CD4-positive, alpha-beta memory T cell (primary cell): ENCODE measurements around the gene MTCL1. TPM values are rescaled to one million over a fixed set of nuclear protein-coding genes. Genes with fewer than 3 reads are reported as not detected.
A peak's percentile ranks its signal among the peaks of the same experiment; 100 is the strongest.

Experiments
- CTCF ChIA-PET: fragments of 350-600 bp; sonication (Branson Sonifier 250); formaldehyde crosslinking; loops from one replicate; lab custom pipeline; 2021; ENCODE audit warnings: inconsistent platforms; ENCODE audit not compliant: partially characterized antibody; lab: Charles Lee
- POLR2A ChIA-PET: fragments of 350-600 bp; sonication (Branson Sonifier 250); formaldehyde crosslinking; loops from one replicate; lab custom pipeline; 2021; ENCODE audit not compliant: partially characterized antibody; lab: Charles Lee
- DNase-seq, 5 donors: peaks; one replicate each; pipeline versions ENCODE4 v3.0.0 to v3.0.0-alpha.2; 2020 to 2022; ENCODE audit warnings: mixed read lengths in 1 of 5
- H3K27ac ChIP-seq: one replicate; pipeline ENCODE4 v1.7.0; 2013; ENCODE audit warnings: low read depth, low read length
- H3K27me3 ChIP-seq: 2 replicates; pipeline ENCODE4 v1.7.0; 2013; ENCODE audit warnings: mild to moderate bottlenecking, low read length, moderate library complexity; ENCODE audit not compliant: insufficient read depth
- H3K36me3 ChIP-seq: 2 replicates; pipeline ENCODE4 v1.7.0; 2013; ENCODE audit warnings: mild to moderate bottlenecking, low read length, moderate library complexity; ENCODE audit not compliant: insufficient read depth
- H3K4me1 ChIP-seq: 2 replicates; pipeline ENCODE4 v1.7.0; 2013; ENCODE audit warnings: mild to moderate bottlenecking, low read length, moderate library complexity; ENCODE audit not compliant: insufficient read depth
- H3K4me3 ChIP-seq, 2 donors: one replicate each; pipeline ENCODE4 v1.7.0; 2013; ENCODE audit warnings: low read length in 2 of 2, mild to moderate bottlenecking in 1 of 2
- H3K9me3 ChIP-seq, 2 donors: one replicate each; pipeline ENCODE4 v1.7.0; 2013; ENCODE audit warnings: low read length in 2 of 2, control low read depth in 1 of 2; ENCODE audit not compliant: control insufficient read depth in 1 of 2
- H3K27ac Mint-ChIP-seq, 7 donors: one replicate each; pipeline ENCODE4 v1.8.0; 2020 to 2021; ENCODE audit warnings: mixed read lengths in 7 of 7, mild to moderate bottlenecking in 6 of 7, inconsistent platforms in 3 of 7, moderate library complexity in 3 of 7
- H3K27me3 Mint-ChIP-seq, 2 donors: one replicate each; pipeline ENCODE4 v1.8.0; 2020 to 2021; ENCODE audit warnings: mixed read lengths in 2 of 2
- H3K36me3 Mint-ChIP-seq, 2 donors: one replicate each; pipeline ENCODE4 v1.8.0; 2020 to 2021; ENCODE audit warnings: mixed read lengths in 2 of 2, inconsistent platforms in 1 of 2, mild to moderate bottlenecking in 1 of 2
- H3K4me1 Mint-ChIP-seq, 4 donors: one replicate each; pipeline ENCODE4 v1.8.0; 2020 to 2021; ENCODE audit warnings: mixed read lengths in 4 of 4, mild to moderate bottlenecking in 1 of 4
- H3K4me3 Mint-ChIP-seq, 8 donors: one replicate each; pipeline ENCODE4 v1.8.0; 2020 to 2021; ENCODE audit warnings: mixed read lengths in 8 of 8, mild to moderate bottlenecking in 7 of 8, moderate library complexity in 6 of 8, inconsistent platforms in 3 of 8
- H3K9me3 Mint-ChIP-seq, 8 donors: one replicate each; pipeline ENCODE4 v1.8.0; 2020 to 2021; ENCODE audit warnings: mixed read lengths in 8 of 8, mild to moderate bottlenecking in 5 of 8, inconsistent platforms in 3 of 8, moderate library complexity in 1 of 8
- intact Hi-C: fragments of 100-400 bp; cut with micrococcal nuclease; formaldehyde crosslinking; loops from one replicate; pipeline ENCODE4 v1.15.1; 2023
- polyA plus RNA-seq, 2 donors: library from polyadenylated mRNA; unstranded; fragments of 300-500 nt; fragmentation: Illumina TruSeq; gene quantifications; one replicate each; pipeline ENCODE4 v1.2.3, GENCODE V29; 2021
- total RNA-seq, 2 experiments: library from RNA; stranded (reverse); gene quantifications; one replicate each; pipeline ENCODE4 v1.2.3, GENCODE V29; 2021

Gene MTCL1
- total and polyA plus RNA-seq, 4 experiments from 2014 or later: 0.29 to 0.36 TPM; not detected in 2

- Histone ChIP-seq H3K36me3 (no peaks in the 10 kb centered on the region), H3K9me3 (no peaks in the 10 kb centered on the region), H3K27me3 (peaks cover 29% of the 10 kb centered on the region), H3K27ac (no peak overlapping the region), H3K4me1 (peaks cover 26% of the 10 kb centered on the region), H3K4me3 (peak overlapping the region in 1 of 2 donors; percentile 19)
- Mint-ChIP-seq H3K9me3 (peaks cover 0 to 3% (median 0%) of the 10 kb centered on the region in 8 donors), H3K4me3 (peak overlapping the region in 6 of 8 donors; percentile 64 to 96 (median 89)), H3K4me1 (peaks cover 10 to 35% (median 15%) of the 10 kb centered on the region in 4 donors), H3K36me3 (peaks cover 0 to 3% of the 10 kb centered on the region in 2 donors), H3K27me3 (peaks cover 31 to 52% of the 10 kb centered on the region in 2 donors), H3K27ac (peak overlapping the region in 1 of 7 donors; percentile 80)
- intact Hi-C loops: loop anchor here (2.0 to 10.0 kb wide), 5 partner anchors 97 to 1207 kb away; partner anchors contain the start of genes ANKRD12, PPP4R1, RAB12 and RALBP1
- ChIA-PET POLR2A (interaction anchor here (1.4 kb wide), 1 partner anchor 37 kb away, joined by 3 read pairs; no protein-coding TSS in a partner anchor), CTCF (interaction anchor here (1.0 to 2.2 kb wide), 3 partner anchors 9 to 10 kb away, joined by 3 to 11 read pairs (median 3); no protein-coding TSS in a partner anchor)
- peak in 4 of 5 donors; percentile 23 to 36 (median 34) for DNase-seq
Measured at GRCh38 chr18:8705961-8706790, 820 bp downstream of the MTCL1 start.

- Histone ChIP-seq H3K9me3 (no peaks in the 10 kb centered on the region), H3K4me3 (peak overlapping the region in 1 of 2 donors; percentile 19), H3K36me3 (no peaks in the 10 kb centered on the region), H3K4me1 (peaks cover 26% of the 10 kb centered on the region), H3K27me3 (peaks cover 29% of the 10 kb centered on the region), H3K27ac (no peak overlapping the region)
- peak overlapping the region in 6 of 7 donors; percentile 59 to 90 (median 81) for H3K27ac Mint-ChIP-seq
- intact Hi-C loops: loop anchor here (10.0 kb wide), 2 partner anchors 428 to 908 kb away; partner anchors contain the start of genes ANKRD12 and PPP4R1
- peak in 3 of 5 donors; percentile 20 to 47 (median 25) for DNase-seq
- peaks cover 0 to 3% of the 10 kb centered on the region in 2 donors for H3K36me3 Mint-ChIP-seq
- ChIA-PET POLR2A (no interaction called here), CTCF (interaction anchor here (1.0 to 2.2 kb wide), 3 partner anchors 9 to 281 kb away, joined by 3 to 11 read pairs (median 4); no protein-coding TSS in a partner anchor)
- peaks cover 0 to 3% (median 0%) of the 10 kb centered on the region in 8 donors for H3K9me3 Mint-ChIP-seq
- H3K27me3 Mint-ChIP-seq: peaks cover 30 to 47% of the 10 kb centered on the region in 2 donors
- peak overlapping the region; percentile 88 to 99 (median 92) for H3K4me3 Mint-ChIP-seq
- peaks cover 10 to 35% (median 15%) of the 10 kb centered on the region in 4 donors for H3K4me1 Mint-ChIP-seq
Measured at GRCh38 chr18:8706791-8707555, 1.6 kb downstream of the MTCL1 start.

GRCh38 chr18:8707556-8708300 lies 2.4 kb downstream of the MTCL1 start:
- H3K4me3 ChIP-seq: no peak overlapping the region
- POLR2A ChIA-PET: no interaction called here
- H3K27me3 ChIP-seq: peaks cover 29% of the 10 kb centered on the region
- no peaks in the 10 kb centered on the region for H3K36me3 ChIP-seq
- peaks cover 0 to 3% of the 10 kb centered on the region in 2 donors for H3K36me3 Mint-ChIP-seq
- H3K4me3 Mint-ChIP-seq: peak overlapping the region; percentile 0 to 99 (median 58)
- DNase-seq: no peak
- peak overlapping the region in 1 of 7 donors; percentile 80 for H3K27ac Mint-ChIP-seq
- no peaks in the 10 kb centered on the region for H3K9me3 ChIP-seq
- no peak overlapping the region for H3K27ac ChIP-seq
- H3K4me1 ChIP-seq: peaks cover 26% of the 10 kb centered on the region
- peaks cover 10 to 35% (median 15%) of the 10 kb centered on the region in 4 donors for H3K4me1 Mint-ChIP-seq
- peaks cover 0 to 3% (median 0%) of the 10 kb centered on the region in 8 donors for H3K9me3 Mint-ChIP-seq
- CTCF ChIA-PET: interaction anchor here (0.7 to 2.2 kb wide), 4 partner anchors 8 to 280 kb away, joined by 3 to 11 read pairs (median 4); no protein-coding TSS in a partner anchor
- H3K27me3 Mint-ChIP-seq: peaks cover 27 to 46% of the 10 kb centered on the region in 2 donors
- intact Hi-C loops: loop anchor here (10.0 kb wide), 2 partner anchors 427 to 907 kb away; partner anchors contain the start of genes ANKRD12 and PPP4R1

GRCh38 chr18:8708670-8709069 lies 3.3 kb downstream of the MTCL1 start:
- Histone ChIP-seq H3K4me1 (peaks cover 21% of the 10 kb centered on the region), H3K27me3 (peaks cover 20% of the 10 kb centered on the region), H3K36me3 (no peaks in the 10 kb centered on the region), H3K4me3 (no peak overlapping the region), H3K27ac (no peak overlapping the region), H3K9me3 (no peaks in the 10 kb centered on the region)
- DNase-seq: no peak
- Mint-ChIP-seq H3K36me3 (peaks cover 0 to 3% of the 10 kb centered on the region in 2 donors), H3K27me3 (peaks cover 18 to 40% of the 10 kb centered on the region in 2 donors), H3K27ac (no peak overlapping the region), H3K4me1 (peaks cover 10 to 30% (median 13%) of the 10 kb centered on the region in 4 donors), H3K4me3 (peak overlapping the region in 1 of 8 donors; percentile 99), H3K9me3 (peaks cover 0 to 3% (median 0%) of the 10 kb centered on the region in 8 donors)
- intact Hi-C loops: loop anchor here (10.0 kb wide), 2 partner anchors 426 to 906 kb away; partner anchors contain the start of genes ANKRD12 and PPP4R1
- ChIA-PET POLR2A (no interaction called here), CTCF (interaction anchor here (2.2 kb wide), 1 partner anchor 12 kb away, joined by 11 read pairs; no protein-coding TSS in a partner anchor)

- Histone ChIP-seq H3K36me3 (no peaks in the 10 kb centered on the region), H3K27me3 (peaks cover 12% of the 10 kb centered on the region), H3K9me3 (no peaks in the 10 kb centered on the region), H3K4me3 (no peak overlapping the region), H3K4me1 (peaks cover 14% of the 10 kb centered on the region), H3K27ac (no peak overlapping the region)
- Mint-ChIP-seq H3K4me1 (peaks cover 5 to 22% (median 6%) of the 10 kb centered on the region in 4 donors), H3K4me3 (peak overlapping the region in 1 of 8 donors; percentile 43), H3K27me3 (peaks cover 13 to 32% of the 10 kb centered on the region in 2 donors), H3K36me3 (peaks cover 0 to 3% of the 10 kb centered on the region in 2 donors), H3K27ac (no peak overlapping the region), H3K9me3 (peaks cover 0 to 3% (median 0%) of the 10 kb centered on the region in 8 donors)
- no peak for DNase-seq
- intact Hi-C loops: loop anchor here (10.0 kb wide), 2 partner anchors 425 to 905 kb away; partner anchors contain the start of genes ANKRD12 and PPP4R1
- ChIA-PET POLR2A (no interaction called here), CTCF (interaction anchor here (0.7 kb wide), 1 partner anchor 1204 kb away, joined by 3 read pairs; the partner anchor contains the start of gene VAPA)
Measured at GRCh38 chr18:8709248-8710059, 4.1 kb downstream of the MTCL1 start.
